Spinal cord (tissue), 10 donors: ENCODE data around the gene PDE5A. TPM values are rescaled to one million over a fixed set of nuclear protein-coding genes. Genes with fewer than 3 reads are reported as not detected.
"Not testable (repeated sequence)": the region's sequence is repeated elsewhere in the genome, so short reads cannot be mapped to it uniquely, and the experiment has no call there.

Experiments used
- DNase-seq, 6 donors: peaks; one replicate each; pipeline versions ENCODE4 v3.0.0 to v3.0.0-alpha.2; 2013 to 2015; ENCODE audit warnings: low spot score in 6 of 6, low read depth in 4 of 6
- H3K27ac ChIP-seq: one replicate; pipeline ENCODE4 v1.5.1; 2013; ENCODE audit warnings: low read depth, low read length, control low read depth
- H3K27me3 ChIP-seq: one replicate; pipeline ENCODE4 v1.6.1; 2013; ENCODE audit warnings: low read length; ENCODE audit not compliant: control insufficient read depth, insufficient read depth
- H3K36me3 ChIP-seq: one replicate; pipeline ENCODE4 v1.6.1; 2013; ENCODE audit warnings: low read length; ENCODE audit not compliant: control insufficient read depth, insufficient read depth
- H3K4me1 ChIP-seq: one replicate; pipeline ENCODE4 v1.6.1; 2013; ENCODE audit warnings: low read length; ENCODE audit not compliant: control insufficient read depth, insufficient read depth
- H3K4me3 ChIP-seq: one replicate; pipeline ENCODE4 v1.5.1; 2013; ENCODE audit warnings: low read depth, low read length, control low read depth
- H3K9me3 ChIP-seq: one replicate; pipeline ENCODE4 v1.6.1; 2013; ENCODE audit warnings: low read length; ENCODE audit not compliant: control insufficient read depth, insufficient read depth
- WGBS: methylation state at CpG from one replicate; pipeline ENCODE4 v1.1.5; 2013; ENCODE audit warnings: missing lambda C conversion rate; ENCODE audit not compliant: insufficient coverage; 5-methylcytosine and 5-hydroxymethylcytosine counted together
- polyA plus RNA-seq, 2 donors: library from polyadenylated mRNA; unstranded; fragments of 120-200 nt; gene quantifications; one replicate each; pipeline ENCODE4 v1.2.1, GENCODE V29; 2013; ENCODE audit not compliant: insufficient read length in 2 of 2
- total RNA-seq, 2 donors: library from RNA; depleted of rRNA in 1 of 2; stranded (reverse); fragments of 120-200 nt in 1 of 2; fragments of >200 nt in 1 of 2; gene quantifications; one replicate each; pipeline versions ENCODE4 v1.2.3 to v1.2.4, GENCODE V29; 2013 to 2014
- donor health status: healthy.

PDE5A gene
- total and polyA plus RNA-seq, 4 donors, result 21.1 to 73.6 (median 38.1) TPM

GRCh38 chr4:119493419-119493818 lies 135.2 kb downstream of the PDE5A start:
- H3K36me3 ChIP-seq, result no peaks in the 10 kb centered on the region
- H3K4me3 ChIP-seq, result no peak overlapping the region
- no peak overlapping the region for H3K27ac ChIP-seq
- WGBS, result no CpG with 5 or more reads among the region's 1 CpG
- no peaks in the 10 kb centered on the region for H3K27me3 ChIP-seq
- peak in 3 of 6 donors; percentile 11 to 77 (median 35) for DNase-seq
- no peaks in the 10 kb centered on the region for H3K9me3 ChIP-seq
- H3K4me1 ChIP-seq, result no peaks in the 10 kb centered on the region

- Histone ChIP-seq H3K9me3 (no peaks in the 10 kb centered on the region), H3K27me3 (no peaks in the 10 kb centered on the region), H3K4me1 (no peaks in the 10 kb centered on the region), H3K36me3 (no peaks in the 10 kb centered on the region), H3K27ac (no peak overlapping the region), H3K4me3 (no peak overlapping the region)
- DNase-seq, result peak in 1 of 6 donors; percentile 9
- no CpG with 5 or more reads among the region's 3 CpGs for WGBS
Observed at GRCh38 chr4:119490335-119490734, 138.3 kb downstream of the PDE5A start.

GRCh38 chr4:119489305-119489704 lies 139.3 kb downstream of the PDE5A start:
- H3K9me3 ChIP-seq, result peaks cover 2% of the 10 kb centered on the region
- H3K27me3 ChIP-seq, result no peaks in the 10 kb centered on the region
- H3K36me3 ChIP-seq, result no peaks in the 10 kb centered on the region
- DNase-seq, result no peak
- no peak overlapping the region for H3K27ac ChIP-seq
- H3K4me3 ChIP-seq, result no peak overlapping the region
- no peaks in the 10 kb centered on the region for H3K4me1 ChIP-seq
- no CpG with 5 or more reads among the region's 3 CpGs for WGBS

- H3K36me3 ChIP-seq, result peaks cover 7% of the 10 kb centered on the region
- no peak for DNase-seq
- H3K4me1 ChIP-seq, result no peaks in the 10 kb centered on the region
- no peak overlapping the region for H3K27ac ChIP-seq
- H3K4me3 ChIP-seq, result no peak overlapping the region
- WGBS, result no CpG with 5 or more reads among the region's 1 CpG
- H3K27me3 ChIP-seq, result no peaks in the 10 kb centered on the region
- H3K9me3 ChIP-seq, result peaks cover 2% of the 10 kb centered on the region
Observed at GRCh38 chr4:119480331-119480730, 148.3 kb downstream of the PDE5A start.

GRCh38 chr4:119479835-119480234 lies 148.8 kb downstream of the PDE5A start:
- Histone ChIP-seq H3K4me1 (no peaks in the 10 kb centered on the region), H3K27ac (no peak overlapping the region), H3K27me3 (no peaks in the 10 kb centered on the region), H3K36me3 (peaks cover 7% of the 10 kb centered on the region), H3K4me3 (no peak overlapping the region), H3K9me3 (peaks cover under 1% of the 10 kb centered on the region)
- no peak for DNase-seq

- H3K27me3 ChIP-seq, result no peaks in the 10 kb centered on the region
- H3K4me1 ChIP-seq, result no peaks in the 10 kb centered on the region
- H3K9me3 ChIP-seq, result no peaks in the 10 kb centered on the region
- no peak overlapping the region for H3K27ac ChIP-seq
- H3K36me3 ChIP-seq, result peaks cover 7% of the 10 kb centered on the region
- DNase-seq, result no peak
- no peak overlapping the region for H3K4me3 ChIP-seq
- WGBS, result no CpG with 5 or more reads among the region's 2 CpGs
Observed at GRCh38 chr4:119479180-119479808, 149.3 kb downstream of the PDE5A start.

- Histone ChIP-seq H3K9me3 (no peaks in the 10 kb centered on the region), H3K4me1 (no peaks in the 10 kb centered on the region), H3K36me3 (peaks cover 7% of the 10 kb centered on the region), H3K4me3 (no peak overlapping the region), H3K27me3 (no peaks in the 10 kb centered on the region), H3K27ac (no peak overlapping the region)
- DNase-seq, result no peak
Observed at GRCh38 chr4:119478446-119479179, 150.0 kb downstream of the PDE5A start.

- Histone ChIP-seq H3K4me1 (no peaks in the 10 kb centered on the region), H3K36me3 (peaks cover 7% of the 10 kb centered on the region), H3K27ac (no peak overlapping the region), H3K4me3 (no peak overlapping the region), H3K9me3 (no peaks in the 10 kb centered on the region), H3K27me3 (no peaks in the 10 kb centered on the region)
- DNase-seq, result no peak
Observed at GRCh38 chr4:119477412-119478053, 151.1 kb downstream of the PDE5A start.

GRCh38 chr4:119471259-119471658 lies 157.3 kb downstream of the PDE5A start:
- WGBS, result no CpG with 5 or more reads among the region's 3 CpGs
- Histone ChIP-seq H3K9me3 (no peaks in the 10 kb centered on the region), H3K27me3 (no peaks in the 10 kb centered on the region), H3K36me3 (no peaks in the 10 kb centered on the region), H3K27ac (no peak overlapping the region), H3K4me1 (no peaks in the 10 kb centered on the region), H3K4me3 (no peak overlapping the region)
- DNase-seq, result no peak

- not testable (repeated sequence) for DNase-seq, H3K4me3 ChIP-seq, H3K4me1 ChIP-seq
Observed at GRCh38 chr4:119470737-119471063, 157.9 kb downstream of the PDE5A start.

More at GRCh38 chr4:119470737-119471063, 157.9 kb downstream of the PDE5A start:
- not testable (repeated sequence) for H3K27me3 ChIP-seq, H3K27ac ChIP-seq, H3K36me3 ChIP-seq, H3K9me3 ChIP-seq
